Measurements from ENCODE around the gene PRKAR2A. TPM values are rescaled to one million over a fixed set of nuclear protein-coding genes. Genes with fewer than 3 reads are reported as not detected.

PRKAR2A gene
- polyA plus RNA-seq, 1 donor from 2014 or later, result 26.1 TPM

DNA sequence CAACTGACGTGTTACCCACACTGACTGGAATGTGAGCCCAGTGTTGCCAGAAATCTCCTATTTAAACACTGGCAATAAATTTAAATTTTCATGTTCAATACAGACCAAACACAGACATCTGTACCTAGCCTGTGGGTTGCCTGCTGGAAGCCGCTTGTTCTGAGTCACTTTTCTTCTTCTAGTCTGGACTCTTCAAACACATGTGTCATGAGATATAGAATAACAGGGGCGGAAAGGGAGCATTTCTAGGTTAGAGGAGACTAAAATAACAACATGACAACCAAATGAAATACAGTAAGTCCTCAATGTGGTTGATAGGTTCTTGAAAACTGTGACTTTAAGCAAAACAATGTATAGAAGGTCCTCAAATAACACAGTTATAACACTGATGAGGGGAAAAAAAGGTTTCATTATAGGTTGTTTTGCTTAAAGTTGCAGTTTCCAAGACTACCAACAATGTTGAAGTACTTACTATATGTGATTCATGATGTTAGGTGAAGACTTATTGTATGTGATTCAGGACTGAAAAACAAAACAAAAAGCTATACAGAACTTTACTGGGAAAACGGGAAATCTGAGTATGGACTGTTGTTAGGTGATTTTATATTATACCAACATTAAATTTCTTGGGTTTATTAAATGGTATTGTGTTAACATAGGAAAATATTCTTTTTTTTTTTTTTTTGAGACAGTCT is 63.1 kb downstream of the PRKAR2A start:
- H3K79me2 ChIP-seq (replicated peaks; ENCODE audit: insufficient read depth, low read length), result no peaks in the 10 kb centered on the region
- H4K20me1 ChIP-seq (ENCODE audit: insufficient read depth), result no peaks in the 10 kb centered on the region
- H3K9ac ChIP-seq (ENCODE audit: low read length), result no peak overlapping the region
- H2AFZ ChIP-seq (ENCODE audit: low read depth, low read length), result no peak overlapping the region
- no peaks in the 10 kb centered on the region for H3F3A ChIP-seq (ENCODE audit: insufficient read depth, low read length, poor library complexity, severe bottlenecking)
- H3K36me3 ChIP-seq (ENCODE audit: insufficient read depth, low read length), result no peaks in the 10 kb centered on the region
- no peak overlapping the region for H3K4me3 ChIP-seq (ENCODE audit: low read length)
- no peaks in the 10 kb centered on the region for H3K9me3 ChIP-seq (ENCODE audit: low read length)
- TF ChIP-seq MXI1 (conservative IDR thresholded peaks at IDR 0.05; ENCODE audit: poor library complexity, severe bottlenecking), result no peak
- no peak for TF ChIP-seq EZH2 (IDR thresholded peaks at IDR 0.05; ENCODE audit: borderline replicate concordance, insufficient read depth, low read length, poor library complexity, severe bottlenecking)
- TF ChIP-seq POLR2AphosphoS5 (IDR thresholded peaks at IDR 0.05), result no peak
- no peak for TF ChIP-seq EP300 (conservative IDR thresholded peaks at IDR 0.05; ENCODE audit: poor library complexity, severe bottlenecking)
- no peak for TF ChIP-seq SMC3 (conservative IDR thresholded peaks at IDR 0.05; ENCODE audit: poor library complexity)
- no peak for TF ChIP-seq RAD21 (conservative IDR thresholded peaks at IDR 0.05)
- TF ChIP-seq, protein P1, sequence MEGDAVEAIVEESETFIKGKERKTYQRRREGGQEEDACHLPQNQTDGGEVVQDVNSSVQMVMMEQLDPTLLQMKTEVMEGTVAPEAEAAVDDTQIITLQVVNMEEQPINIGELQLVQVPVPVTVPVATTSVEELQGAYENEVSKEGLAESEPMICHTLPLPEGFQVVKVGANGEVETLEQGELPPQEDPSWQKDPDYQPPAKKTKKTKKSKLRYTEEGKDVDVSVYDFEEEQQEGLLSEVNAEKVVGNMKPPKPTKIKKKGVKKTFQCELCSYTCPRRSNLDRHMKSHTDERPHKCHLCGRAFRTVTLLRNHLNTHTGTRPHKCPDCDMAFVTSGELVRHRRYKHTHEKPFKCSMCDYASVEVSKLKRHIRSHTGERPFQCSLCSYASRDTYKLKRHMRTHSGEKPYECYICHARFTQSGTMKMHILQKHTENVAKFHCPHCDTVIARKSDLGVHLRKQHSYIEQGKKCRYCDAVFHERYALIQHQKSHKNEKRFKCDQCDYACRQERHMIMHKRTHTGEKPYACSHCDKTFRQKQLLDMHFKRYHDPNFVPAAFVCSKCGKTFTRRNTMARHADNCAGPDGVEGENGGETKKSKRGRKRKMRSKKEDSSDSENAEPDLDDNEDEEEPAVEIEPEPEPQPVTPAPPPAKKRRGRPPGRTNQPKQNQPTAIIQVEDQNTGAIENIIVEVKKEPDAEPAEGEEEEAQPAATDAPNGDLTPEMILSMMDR (IDR thresholded peaks at IDR 0.05; ENCODE audit: poor library complexity, severe bottlenecking), result no peak
- no peak for TF ChIP-seq TAF1 (IDR thresholded peaks at IDR 0.05; ENCODE audit: low read depth)
- H3K4me2 ChIP-seq (ENCODE audit: low read length), result no peak overlapping the region
- no peaks in the 10 kb centered on the region for H3K27me3 ChIP-seq (ENCODE audit: insufficient read depth, low read depth, low read length)
- H3K27ac ChIP-seq (ENCODE audit: low read length), result no peak overlapping the region
- no peaks in the 10 kb centered on the region for H3K9me2 ChIP-seq (ENCODE audit: insufficient read depth, low read length)

DNA sequence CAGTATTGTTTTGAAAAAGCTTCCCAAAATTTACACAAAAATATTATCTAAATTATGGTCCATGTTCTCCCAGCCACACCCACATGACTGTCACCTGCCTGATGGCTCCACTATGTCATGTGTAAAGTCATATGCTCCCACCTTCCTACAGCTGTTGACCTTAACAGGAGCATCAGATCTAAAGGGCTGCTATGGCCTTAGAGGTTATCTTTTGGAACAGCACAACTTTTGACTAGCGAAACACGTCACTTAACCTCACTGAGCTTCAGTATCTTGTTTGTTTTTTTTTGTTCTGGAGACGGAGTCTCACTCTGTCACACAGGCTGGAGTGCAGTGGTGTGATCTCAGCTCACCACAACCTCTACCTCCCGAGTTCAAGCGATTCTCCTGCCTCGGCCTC is 64.4 kb downstream of the PRKAR2A start:
- no peaks in the 10 kb centered on the region for H3K79me2 ChIP-seq (replicated peaks; ENCODE audit: insufficient read depth, low read length)
- no peaks in the 10 kb centered on the region for H4K20me1 ChIP-seq (ENCODE audit: insufficient read depth)
- no peaks in the 10 kb centered on the region for H3K27me3 ChIP-seq (ENCODE audit: insufficient read depth, low read depth, low read length)
- H3K27ac ChIP-seq (ENCODE audit: low read length), result no peak overlapping the region
- H3K4me3 ChIP-seq (ENCODE audit: low read length), result no peak overlapping the region
- H3F3A ChIP-seq (ENCODE audit: insufficient read depth, low read length, poor library complexity, severe bottlenecking), result no peaks in the 10 kb centered on the region
- no peaks in the 10 kb centered on the region for H3K9me3 ChIP-seq (ENCODE audit: low read length)
- no peak overlapping the region for H2AFZ ChIP-seq (ENCODE audit: low read depth, low read length)
- H3K36me3 ChIP-seq (ENCODE audit: insufficient read depth, low read length), result no peaks in the 10 kb centered on the region
- H3K9me2 ChIP-seq (ENCODE audit: insufficient read depth, low read length), result no peaks in the 10 kb centered on the region
- TF ChIP-seq, protein P2, sequence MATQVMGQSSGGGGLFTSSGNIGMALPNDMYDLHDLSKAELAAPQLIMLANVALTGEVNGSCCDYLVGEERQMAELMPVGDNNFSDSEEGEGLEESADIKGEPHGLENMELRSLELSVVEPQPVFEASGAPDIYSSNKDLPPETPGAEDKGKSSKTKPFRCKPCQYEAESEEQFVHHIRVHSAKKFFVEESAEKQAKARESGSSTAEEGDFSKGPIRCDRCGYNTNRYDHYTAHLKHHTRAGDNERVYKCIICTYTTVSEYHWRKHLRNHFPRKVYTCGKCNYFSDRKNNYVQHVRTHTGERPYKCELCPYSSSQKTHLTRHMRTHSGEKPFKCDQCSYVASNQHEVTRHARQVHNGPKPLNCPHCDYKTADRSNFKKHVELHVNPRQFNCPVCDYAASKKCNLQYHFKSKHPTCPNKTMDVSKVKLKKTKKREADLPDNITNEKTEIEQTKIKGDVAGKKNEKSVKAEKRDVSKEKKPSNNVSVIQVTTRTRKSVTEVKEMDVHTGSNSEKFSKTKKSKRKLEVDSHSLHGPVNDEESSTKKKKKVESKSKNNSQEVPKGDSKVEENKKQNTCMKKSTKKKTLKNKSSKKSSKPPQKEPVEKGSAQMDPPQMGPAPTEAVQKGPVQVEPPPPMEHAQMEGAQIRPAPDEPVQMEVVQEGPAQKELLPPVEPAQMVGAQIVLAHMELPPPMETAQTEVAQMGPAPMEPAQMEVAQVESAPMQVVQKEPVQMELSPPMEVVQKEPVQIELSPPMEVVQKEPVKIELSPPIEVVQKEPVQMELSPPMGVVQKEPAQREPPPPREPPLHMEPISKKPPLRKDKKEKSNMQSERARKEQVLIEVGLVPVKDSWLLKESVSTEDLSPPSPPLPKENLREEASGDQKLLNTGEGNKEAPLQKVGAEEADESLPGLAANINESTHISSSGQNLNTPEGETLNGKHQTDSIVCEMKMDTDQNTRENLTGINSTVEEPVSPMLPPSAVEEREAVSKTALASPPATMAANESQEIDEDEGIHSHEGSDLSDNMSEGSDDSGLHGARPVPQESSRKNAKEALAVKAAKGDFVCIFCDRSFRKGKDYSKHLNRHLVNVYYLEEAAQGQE (IDR thresholded peaks at IDR 0.05; ENCODE audit: borderline replicate concordance), result no peak
- no peak for TF ChIP-seq SMC3 (conservative IDR thresholded peaks at IDR 0.05; ENCODE audit: poor library complexity)
- no peak for TF ChIP-seq EZH2 (IDR thresholded peaks at IDR 0.05; ENCODE audit: borderline replicate concordance, insufficient read depth, low read length, poor library complexity, severe bottlenecking)
- no peak for TF ChIP-seq POLR2AphosphoS5 (IDR thresholded peaks at IDR 0.05)
- TF ChIP-seq, protein P1 (IDR thresholded peaks at IDR 0.05; ENCODE audit: poor library complexity, severe bottlenecking), result no peak
- no peak for TF ChIP-seq RAD21 (conservative IDR thresholded peaks at IDR 0.05)
- no peak for TF ChIP-seq EP300 (conservative IDR thresholded peaks at IDR 0.05; ENCODE audit: poor library complexity, severe bottlenecking)
- TF ChIP-seq MXI1 (conservative IDR thresholded peaks at IDR 0.05; ENCODE audit: poor library complexity, severe bottlenecking), result no peak
- TF ChIP-seq TAF1 (IDR thresholded peaks at IDR 0.05; ENCODE audit: low read depth), result no peak
- no peak overlapping the region for H3K9ac ChIP-seq (ENCODE audit: low read length)
- H3K4me2 ChIP-seq (ENCODE audit: low read length), result no peak overlapping the region
